ENCODE measurements around the gene TRIM17. TPM values are rescaled to one million over a fixed set of nuclear protein-coding genes. Genes with fewer than 3 reads are reported as not detected.

The TRIM17 gene
- total and polyA plus RNA-seq, 9 donors, result 0.72 to 10.0 (median 3.0) TPM

DNA sequence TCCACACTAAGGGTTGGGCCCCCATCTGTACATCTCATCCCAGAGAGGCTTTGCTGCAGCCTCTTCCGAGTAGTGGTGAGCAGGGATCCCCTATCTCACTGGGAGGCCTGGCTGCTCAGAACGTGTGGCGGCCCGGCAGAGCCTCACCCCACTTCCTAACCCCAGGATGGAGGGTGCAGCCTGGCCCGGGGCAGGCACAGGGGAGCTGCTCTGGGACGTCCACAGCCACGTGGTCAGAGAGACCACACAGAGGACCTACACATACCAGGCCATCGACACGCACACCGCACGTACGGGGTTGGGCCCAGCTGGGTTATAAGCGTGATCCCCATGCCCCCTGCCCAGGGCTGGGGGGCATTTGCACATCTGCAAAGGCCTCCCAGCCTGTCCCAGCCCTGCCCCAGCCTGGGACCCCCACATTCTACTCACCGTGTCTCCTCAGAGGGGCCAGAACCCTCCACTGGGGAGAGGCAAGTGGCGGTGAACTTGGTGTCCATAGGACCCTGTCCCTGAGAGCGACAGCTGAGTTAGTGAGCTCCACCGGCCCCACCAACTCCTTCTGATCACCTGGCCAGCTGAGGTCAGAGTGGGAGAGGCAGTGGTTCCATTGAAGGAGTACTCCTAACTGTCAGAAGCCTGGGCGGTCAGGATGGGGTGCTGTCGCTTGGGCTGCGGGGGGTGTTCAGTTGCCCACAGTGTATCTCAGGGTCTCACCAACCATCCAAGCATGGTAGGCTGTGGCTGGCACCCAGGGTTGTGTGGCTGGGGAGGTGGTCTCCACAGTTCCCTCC, 51.2 kb downstream of the TRIM17 start:
- no peaks in the 10 kb centered on the region for H3K4me1 ChIP-seq (ENCODE audit: insufficient read depth)
- peak in 4 of 5 donors; percentile 5 to 14 (median 13) for DNase-seq
- H3K27ac ChIP-seq, result no peak overlapping the region
- intact Hi-C loops (cut with DNase I), result no loop called here
- no peak overlapping the region for H3K4me3 ChIP-seq
- TF ChIP-seq POLR2A (IDR thresholded peaks at IDR 0.05), result no peak
- TF ChIP-seq EP300 (IDR thresholded peaks at IDR 0.05), result no peak
- TF ChIP-seq, protein P1, sequence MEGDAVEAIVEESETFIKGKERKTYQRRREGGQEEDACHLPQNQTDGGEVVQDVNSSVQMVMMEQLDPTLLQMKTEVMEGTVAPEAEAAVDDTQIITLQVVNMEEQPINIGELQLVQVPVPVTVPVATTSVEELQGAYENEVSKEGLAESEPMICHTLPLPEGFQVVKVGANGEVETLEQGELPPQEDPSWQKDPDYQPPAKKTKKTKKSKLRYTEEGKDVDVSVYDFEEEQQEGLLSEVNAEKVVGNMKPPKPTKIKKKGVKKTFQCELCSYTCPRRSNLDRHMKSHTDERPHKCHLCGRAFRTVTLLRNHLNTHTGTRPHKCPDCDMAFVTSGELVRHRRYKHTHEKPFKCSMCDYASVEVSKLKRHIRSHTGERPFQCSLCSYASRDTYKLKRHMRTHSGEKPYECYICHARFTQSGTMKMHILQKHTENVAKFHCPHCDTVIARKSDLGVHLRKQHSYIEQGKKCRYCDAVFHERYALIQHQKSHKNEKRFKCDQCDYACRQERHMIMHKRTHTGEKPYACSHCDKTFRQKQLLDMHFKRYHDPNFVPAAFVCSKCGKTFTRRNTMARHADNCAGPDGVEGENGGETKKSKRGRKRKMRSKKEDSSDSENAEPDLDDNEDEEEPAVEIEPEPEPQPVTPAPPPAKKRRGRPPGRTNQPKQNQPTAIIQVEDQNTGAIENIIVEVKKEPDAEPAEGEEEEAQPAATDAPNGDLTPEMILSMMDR (IDR thresholded peaks at IDR 0.05), result no peak
- no peaks in the 10 kb centered on the region for H3K9me3 ChIP-seq
- no peaks in the 10 kb centered on the region for H3K36me3 ChIP-seq
- 71 to 79% (median 72%) methylated on average over 16 to 20 of the region's 20 CpGs for WGBS, 3 donors
- H3K27me3 ChIP-seq, result no peaks in the 10 kb centered on the region

DNA sequence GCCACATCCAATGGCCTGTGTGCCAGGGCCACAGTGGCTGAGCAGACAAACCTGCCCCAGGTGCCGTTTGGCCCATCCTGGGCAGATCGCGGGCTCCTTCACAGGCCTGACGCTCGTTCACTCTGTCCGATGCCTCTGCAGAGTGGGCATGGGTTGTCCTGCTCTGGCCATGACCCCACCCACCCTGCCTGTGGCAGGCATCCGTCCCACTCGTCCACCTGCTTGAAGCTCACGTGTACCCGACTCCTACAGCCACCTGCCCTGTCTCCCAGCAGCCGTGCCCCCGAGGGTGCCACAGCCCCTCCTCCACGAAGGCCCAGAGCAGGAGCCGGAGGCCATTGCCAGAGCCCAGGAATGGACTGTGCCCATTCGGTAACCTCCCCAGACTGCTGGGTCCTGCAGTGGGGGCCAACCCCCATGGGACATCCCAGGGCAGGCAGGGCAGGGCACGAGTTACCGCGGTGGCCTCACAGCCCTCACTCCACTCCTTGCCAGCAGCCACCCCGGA, 51.9 kb downstream of the TRIM17 start:
- 81 to 90% (median 84%) methylated on average over 19 of the region's 19 CpGs for WGBS, 3 donors
- Histone ChIP-seq H3K4me1 (ENCODE audit: insufficient read depth) (no peaks in the 10 kb centered on the region), H3K9me3 (no peaks in the 10 kb centered on the region), H3K27ac (no peak overlapping the region), H3K4me3 (no peak overlapping the region), H3K27me3 (no peaks in the 10 kb centered on the region), H3K36me3 (no peaks in the 10 kb centered on the region)
- DNase-seq, result peak in 3 of 5 donors; percentile 10 to 33 (median 15)
- TF ChIP-seq EP300 (IDR thresholded peaks at IDR 0.05), result no peak
- TF ChIP-seq POLR2A (IDR thresholded peaks at IDR 0.05), result no peak
- TF ChIP-seq, protein P1 (IDR thresholded peaks at IDR 0.05), result no peak
- intact Hi-C loops (cut with DNase I), result no loop called here

DNA sequence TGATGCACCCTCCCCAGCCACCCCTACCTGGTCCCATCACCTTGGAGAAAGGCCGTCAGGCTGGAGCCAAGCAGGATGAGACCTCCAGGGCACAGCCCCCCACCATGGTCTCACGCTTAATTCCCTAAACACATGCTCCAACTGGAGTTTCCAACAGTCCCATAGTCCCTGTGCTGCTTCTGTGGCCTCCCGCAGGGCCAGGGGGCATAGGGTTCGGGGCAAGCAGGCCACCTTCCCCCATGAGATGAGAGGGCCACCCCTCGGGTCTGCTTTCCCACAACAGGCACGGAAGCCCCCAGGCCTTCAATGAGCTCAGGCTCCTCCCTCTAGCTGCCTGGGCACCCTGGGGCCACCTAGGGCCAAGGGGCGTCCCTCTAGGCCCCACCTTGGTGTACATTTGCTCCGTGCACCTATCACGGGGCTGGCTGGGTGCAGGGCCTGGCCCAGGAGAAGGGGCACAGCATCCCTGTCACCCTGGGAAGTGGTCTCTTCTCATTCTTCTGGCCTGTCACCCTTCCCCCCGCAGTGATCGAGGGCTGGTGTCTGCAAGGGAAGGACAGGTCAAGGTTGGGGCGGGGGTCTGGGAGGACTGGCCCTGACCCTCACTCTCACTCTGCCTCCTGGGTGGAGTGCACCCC, 52.5 kb downstream of the TRIM17 start:
- intact Hi-C loops (cut with DNase I), result no loop called here

DNA sequence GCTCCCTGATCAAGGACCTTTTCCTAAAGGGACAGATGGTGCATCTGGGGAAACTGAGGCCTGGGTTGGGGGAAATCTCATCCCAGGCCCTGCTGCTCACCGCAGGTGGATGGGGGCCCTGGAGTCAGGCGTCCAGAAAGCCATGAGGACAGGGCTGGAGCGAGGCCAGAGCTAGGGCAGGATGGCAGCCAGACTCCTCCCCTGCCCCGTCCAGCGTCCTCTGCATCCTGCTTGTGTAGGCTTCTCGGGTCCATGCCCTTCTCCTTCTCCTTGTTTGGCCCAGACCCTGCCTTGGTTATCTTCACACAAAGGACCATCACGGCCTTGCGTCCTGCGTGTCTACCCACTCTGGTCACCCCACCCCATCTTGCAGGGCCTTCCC, 53.0 kb downstream of the TRIM17 start:
- no peak overlapping the region for H3K4me3 ChIP-seq
- TF ChIP-seq, protein P1 (IDR thresholded peaks at IDR 0.05), result no peak
- TF ChIP-seq POLR2A (IDR thresholded peaks at IDR 0.05), result no peak
- TF ChIP-seq EP300 (IDR thresholded peaks at IDR 0.05), result no peak
- H3K36me3 ChIP-seq, result no peaks in the 10 kb centered on the region
- H3K9me3 ChIP-seq, result no peaks in the 10 kb centered on the region
- intact Hi-C loops (cut with DNase I), result no loop called here
- DNase-seq, result peak in 3 of 5 donors; percentile 10 to 35 (median 16)
- no peaks in the 10 kb centered on the region for H3K4me1 ChIP-seq (ENCODE audit: insufficient read depth)
- H3K27ac ChIP-seq, result no peak overlapping the region
- WGBS, 3 donors, result 70 to 87% (median 84%) methylated on average over 9 of the region's 9 CpGs
- H3K27me3 ChIP-seq, result no peaks in the 10 kb centered on the region

More for the DNA sequence above, 52.5 kb downstream of the TRIM17 start:
- H3K36me3 ChIP-seq, result no peaks in the 10 kb centered on the region
- DNase-seq, result peak in 3 of 5 donors; percentile 11 to 23 (median 13)
- TF ChIP-seq EP300 (IDR thresholded peaks at IDR 0.05) (no peak), POLR2A (IDR thresholded peaks at IDR 0.05) (no peak)
- TF ChIP-seq, protein P1 (IDR thresholded peaks at IDR 0.05), result no peak
- H3K27me3 ChIP-seq, result no peaks in the 10 kb centered on the region
- H3K4me3 ChIP-seq, result no peak overlapping the region
- 79 to 88% (median 85%) methylated on average over 11 to 12 of the region's 12 CpGs for WGBS, 3 donors
- H3K9me3 ChIP-seq, result no peaks in the 10 kb centered on the region
- H3K27ac ChIP-seq, result no peak overlapping the region
- no peaks in the 10 kb centered on the region for H3K4me1 ChIP-seq (ENCODE audit: insufficient read depth)
